BLaER1 treated with 17β-estradiol and CSF1 and Interleukin-3, amounts not matched to agents 10 nM and 100 nM (cell line): ENCODE data around the gene RAC2.

Experiments used
- H3K27ac ChIP-seq, 11 experiments: shearing (Covaris generic); formaldehyde crosslinking; 2 replicates each; pipeline ENCODE4 v1.8.1; 2022
- H3K27me3 ChIP-seq, 11 experiments: shearing (Covaris generic); formaldehyde crosslinking; 2 replicates each; pipeline ENCODE4 v1.8.1; 2022
- H3K36me3 ChIP-seq, 11 experiments: shearing (Covaris generic); formaldehyde crosslinking; 2 replicates each; pipeline ENCODE4 v1.8.1; 2022
- H3K4me1 ChIP-seq, 10 experiments: shearing (Covaris generic); formaldehyde crosslinking; 2 replicates each; pipeline ENCODE4 v1.8.1; 2022
- H3K4me2 ChIP-seq, 11 experiments: shearing (Covaris generic); formaldehyde crosslinking; 2 replicates each; pipeline ENCODE4 v1.8.1; 2022
- H3K4me3 ChIP-seq, 10 experiments: shearing (Covaris generic); formaldehyde crosslinking; 2 replicates each; pipeline ENCODE4 v1.8.1; 2022
- H3K9ac ChIP-seq, 11 experiments: shearing (Covaris generic); formaldehyde crosslinking; 2 replicates each; pipeline ENCODE4 v1.8.1; 2022
- H3K9me3 ChIP-seq, 11 experiments: shearing (Covaris generic); formaldehyde crosslinking; replicated peaks in 1 of 11; 2 replicates each; pipeline ENCODE4 v1.8.1; 2022
- H4K20me1 ChIP-seq, 11 experiments: shearing (Covaris generic); formaldehyde crosslinking; 2 replicates each; pipeline ENCODE4 v1.8.1; 2022
- Cebpa-rat ChIP-seq, 11 experiments: shearing (Covaris generic); IDR thresholded peaks; 2 replicates each; pipeline ENCODE4 v1.8.1; 2022

Gene RAC2

DNA sequence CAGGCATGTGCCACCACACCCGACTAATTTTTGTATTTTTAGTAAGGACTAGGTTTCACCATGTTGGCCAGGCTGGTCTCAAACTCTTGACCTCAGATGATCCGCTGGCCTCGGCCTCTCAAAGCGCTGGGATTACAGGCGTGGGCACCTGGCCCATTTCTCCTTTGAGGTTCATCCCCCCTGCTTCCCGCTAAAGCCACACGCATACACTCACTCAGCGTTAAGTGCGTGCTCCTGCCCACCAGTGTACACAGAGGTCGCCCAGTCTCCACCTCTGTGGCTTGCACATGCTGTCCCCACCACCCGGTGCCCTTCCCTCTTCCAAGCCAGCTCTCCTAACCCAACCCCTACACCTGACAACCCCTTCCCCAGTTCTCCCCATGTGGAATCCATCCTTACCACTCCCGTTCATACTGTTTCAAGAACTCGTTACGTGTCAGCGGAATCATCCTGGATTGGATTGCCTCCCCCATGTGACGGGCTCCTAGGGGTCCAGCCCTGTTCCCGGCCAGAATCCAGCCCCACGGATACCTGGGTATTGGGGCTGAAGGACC, 22.6 kb upstream of the RAC2 start:
- no peak for TF ChIP-seq Cebpa-rat (IDR thresholded peaks at IDR 0.05)
- Histone ChIP-seq H3K4me3 (peak overlapping the region in 8 of 10 experiments; percentile 40 to 69 (median 50); a peak in 11 of 20 replicates), H3K4me2 (peak overlapping the region; percentile 74 to 98 (median 83)), H4K20me1 (no peaks in the 10 kb centered on the region), H3K9ac (peak overlapping the region; percentile 45 to 82 (median 70); a peak in 20 of 22 replicates), H3K4me1 (peaks cover 27 to 54% (median 50%) of the 10 kb centered on the region in 10 experiments), H3K27ac (peak overlapping the region in 8 of 11 experiments; percentile 56 to 89 (median 72); a peak in 15 of 22 replicates), H3K9me3 (peaks cover 15 to 19% (median 17%) of the 10 kb centered on the region in 11 experiments), H3K27me3 (no peaks in the 10 kb centered on the region), H3K36me3 (peaks cover 0 to 6% (median 0%) of the 10 kb centered on the region in 11 experiments; a peak in 2 of 22 replicates)

DNA sequence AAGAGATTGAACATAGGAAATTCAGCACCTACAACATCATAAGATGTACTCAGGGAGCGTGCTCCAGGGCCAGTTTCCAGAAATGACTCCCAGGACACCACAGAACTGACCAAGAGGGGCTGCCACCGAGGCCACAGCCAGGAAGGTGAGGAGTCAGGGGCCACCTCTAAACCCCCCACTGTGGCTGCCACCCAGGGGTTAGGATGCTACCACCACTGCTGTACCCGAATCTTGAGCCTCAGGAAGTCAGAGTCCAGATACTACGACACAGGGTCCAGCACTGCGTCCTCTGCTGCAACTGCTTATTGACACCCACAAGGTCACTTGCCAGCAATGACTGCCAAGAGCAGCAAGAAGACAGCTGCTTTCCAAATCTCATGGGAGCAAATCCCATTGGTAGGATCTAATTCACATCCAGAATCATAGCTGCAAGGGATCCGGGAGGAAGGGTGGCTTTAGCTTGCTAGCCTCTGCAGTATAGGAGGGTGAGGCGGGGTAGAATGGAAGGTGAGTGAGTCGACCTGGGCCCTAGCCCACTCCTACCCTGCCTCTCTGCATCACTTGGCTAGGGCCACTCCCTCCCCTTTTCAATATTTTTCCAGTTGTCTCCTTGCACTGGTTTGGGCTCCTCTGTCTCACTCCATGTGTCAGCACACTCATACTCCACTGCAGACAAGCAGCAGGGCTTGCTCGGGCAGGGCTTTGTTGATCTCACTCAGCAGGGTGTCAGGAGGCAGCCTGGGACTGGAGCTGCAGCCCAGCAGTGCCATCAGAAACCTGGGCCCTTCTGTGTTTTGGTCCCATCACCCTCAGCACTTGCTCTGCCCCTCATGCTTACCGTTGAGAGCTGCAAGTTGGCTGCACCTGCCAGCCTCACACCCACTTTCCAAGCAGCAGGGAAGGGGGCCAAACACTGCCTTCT, 20.2 kb upstream of the RAC2 start:
- peaks cover 0 to 9% (median 0%) of the 10 kb centered on the region in 11 experiments; a peak in 4 of 22 replicates for H3K27me3 ChIP-seq
- no peak overlapping the region for H3K9ac ChIP-seq
- H4K20me1 ChIP-seq, result peaks cover 0 to 7% (median 0%) of the 10 kb centered on the region in 11 experiments; a peak in 1 of 22 replicates
- peaks cover 38 to 56% (median 48%) of the 10 kb centered on the region in 10 experiments for H3K4me1 ChIP-seq
- H3K4me3 ChIP-seq, result peak overlapping the region in 1 of 10 experiments; percentile 11; a peak in 1 of 20 replicates
- no peak for TF ChIP-seq Cebpa-rat (IDR thresholded peaks at IDR 0.05)
- peaks cover 15 to 19% (median 17%) of the 10 kb centered on the region in 11 experiments for H3K9me3 ChIP-seq
- H3K4me2 ChIP-seq, result peak overlapping the region in 6 of 11 experiments; percentile 8 to 34 (median 12); a peak in 3 of 22 replicates
- H3K36me3 ChIP-seq, result peaks cover 0 to 6% (median 0%) of the 10 kb centered on the region in 11 experiments; a peak in 2 of 22 replicates
- H3K27ac ChIP-seq, result no peak overlapping the region

DNA sequence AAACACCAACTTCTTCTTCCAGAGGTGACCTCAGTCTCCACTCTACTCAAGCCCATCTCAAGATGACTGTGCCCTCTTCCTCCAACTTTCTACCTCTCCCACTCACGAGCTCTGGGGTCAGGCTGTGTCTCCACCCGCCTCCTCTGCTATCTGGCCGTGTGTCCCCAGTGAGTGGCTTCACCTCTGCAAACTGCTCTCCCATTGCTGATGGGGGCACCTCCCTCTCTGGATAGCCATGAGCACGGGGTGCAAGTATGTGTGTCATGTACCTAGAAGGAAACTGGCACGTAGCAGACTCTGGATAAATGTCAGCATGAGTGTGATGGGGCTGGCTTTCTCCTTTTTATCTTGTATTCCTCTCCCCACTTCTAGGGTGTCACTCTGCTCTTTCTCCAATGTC, 18.3 kb upstream of the RAC2 start:
- H3K9me3 ChIP-seq, result peaks cover 15 to 19% (median 17%) of the 10 kb centered on the region in 11 experiments
- TF ChIP-seq Cebpa-rat (IDR thresholded peaks at IDR 0.05), result no peak

DNA sequence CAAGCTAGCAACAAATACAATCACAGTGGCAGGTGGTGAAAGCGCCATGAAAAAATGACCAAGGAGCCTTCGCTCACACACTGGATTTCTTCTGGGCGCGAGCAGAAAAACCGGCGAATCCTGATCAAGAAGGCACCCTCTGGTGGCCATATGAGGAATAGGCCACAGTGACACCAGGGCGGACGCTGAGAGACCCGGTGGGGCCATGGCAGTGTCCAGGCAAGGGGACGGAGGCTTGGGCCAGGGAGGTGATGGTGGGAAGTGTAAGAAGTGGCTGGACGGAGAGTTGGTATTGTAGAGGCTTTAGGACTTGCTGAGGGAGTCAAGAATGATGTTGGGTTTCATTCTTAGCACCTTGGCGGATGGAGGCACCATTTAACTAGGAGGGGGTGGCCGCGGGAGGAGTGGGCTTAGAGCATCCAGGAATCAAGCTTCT, 16.9 kb upstream of the RAC2 start:
- Histone ChIP-seq H3K36me3 (peaks cover 0 to 6% (median 0%) of the 10 kb centered on the region in 11 experiments; a peak in 2 of 22 replicates), H3K4me1 (peaks cover 23 to 48% (median 31%) of the 10 kb centered on the region in 10 experiments)

More for the DNA sequence above, 18.3 kb upstream of the RAC2 start:
- Histone ChIP-seq H3K4me3 (no peak overlapping the region), H3K27me3 (peaks cover 0 to 9% (median 0%) of the 10 kb centered on the region in 11 experiments; a peak in 4 of 22 replicates), H3K4me2 (no peak overlapping the region), H3K4me1 (peaks cover 31 to 56% (median 41%) of the 10 kb centered on the region in 10 experiments), H3K9ac (no peak overlapping the region), H4K20me1 (peaks cover 0 to 7% (median 0%) of the 10 kb centered on the region in 11 experiments; a peak in 1 of 22 replicates), H3K36me3 (peaks cover 0 to 6% (median 0%) of the 10 kb centered on the region in 11 experiments; a peak in 2 of 22 replicates), H3K27ac (no peak overlapping the region)

DNA sequence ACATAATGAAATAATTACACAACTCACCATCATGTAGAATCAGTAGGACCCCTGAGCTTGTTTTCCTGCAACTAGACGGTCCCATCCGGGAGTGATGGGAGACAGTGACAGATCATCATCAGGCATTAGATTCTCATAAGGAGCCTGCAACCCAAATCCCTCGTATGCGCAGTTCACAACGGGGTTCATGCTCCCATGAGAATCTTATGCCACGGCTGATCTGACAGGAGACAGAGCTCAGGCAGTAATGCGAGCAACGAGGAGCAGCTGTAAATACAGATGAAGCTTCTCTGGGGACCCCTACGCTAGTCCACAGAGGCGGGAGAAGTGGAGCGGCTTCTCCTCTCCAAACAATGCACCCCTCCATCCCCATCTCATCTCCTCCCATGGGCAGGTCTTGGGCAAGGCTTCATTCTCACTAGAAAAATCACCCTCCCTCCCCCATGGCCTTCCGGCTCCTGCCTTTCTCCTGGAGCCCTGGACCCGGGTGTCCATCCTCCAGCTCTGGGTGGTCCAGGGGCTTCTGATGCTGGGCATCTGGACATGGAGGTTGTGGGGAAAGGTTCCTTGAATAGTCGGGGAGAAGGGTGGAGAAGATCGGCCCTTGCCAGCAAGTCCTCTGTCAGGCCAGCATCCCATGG, 16.2 kb upstream of the RAC2 start:
- peak overlapping the region; percentile 67 to 89 (median 81) for H3K4me2 ChIP-seq
- H3K9ac ChIP-seq, result peak overlapping the region in 5 of 11 experiments; percentile 17 to 36 (median 24); a peak in 4 of 22 replicates
- H3K27ac ChIP-seq, result no peak overlapping the region
- H3K9me3 ChIP-seq, result peaks cover 15 to 19% (median 17%) of the 10 kb centered on the region in 11 experiments
- H3K4me1 ChIP-seq, result peaks cover 23 to 47% (median 34%) of the 10 kb centered on the region in 10 experiments
- peak overlapping the region in 1 of 10 experiments; percentile 21; a peak in 1 of 20 replicates for H3K4me3 ChIP-seq
- TF ChIP-seq Cebpa-rat (IDR thresholded peaks at IDR 0.05), result 0 out of 22 replicates have a peak, but pooled peaks of 1 of the 11 experiments have one; percentile 30
- H4K20me1 ChIP-seq, result peaks cover 0 to 7% (median 0%) of the 10 kb centered on the region in 11 experiments; a peak in 1 of 22 replicates
- peaks cover 0 to 6% (median 0%) of the 10 kb centered on the region in 11 experiments; a peak in 2 of 22 replicates for H3K36me3 ChIP-seq
- H3K27me3 ChIP-seq, result peaks cover 0 to 9% (median 0%) of the 10 kb centered on the region in 11 experiments; a peak in 4 of 22 replicates

More for the DNA sequence above, 16.9 kb upstream of the RAC2 start:
- Histone ChIP-seq H3K27me3 (peaks cover 0 to 9% (median 0%) of the 10 kb centered on the region in 11 experiments; a peak in 4 of 22 replicates), H4K20me1 (peaks cover 0 to 7% (median 0%) of the 10 kb centered on the region in 11 experiments; a peak in 1 of 22 replicates), H3K4me3 (no peak overlapping the region), H3K27ac (no peak overlapping the region), H3K9ac (peak overlapping the region in 4 of 11 experiments; percentile 19 to 36 (median 26); a peak in 1 of 22 replicates), H3K4me2 (peak overlapping the region; percentile 67 to 89 (median 81)), H3K9me3 (peaks cover 15 to 19% (median 17%) of the 10 kb centered on the region in 11 experiments)
- TF ChIP-seq Cebpa-rat (IDR thresholded peaks at IDR 0.05), result no peak

DNA sequence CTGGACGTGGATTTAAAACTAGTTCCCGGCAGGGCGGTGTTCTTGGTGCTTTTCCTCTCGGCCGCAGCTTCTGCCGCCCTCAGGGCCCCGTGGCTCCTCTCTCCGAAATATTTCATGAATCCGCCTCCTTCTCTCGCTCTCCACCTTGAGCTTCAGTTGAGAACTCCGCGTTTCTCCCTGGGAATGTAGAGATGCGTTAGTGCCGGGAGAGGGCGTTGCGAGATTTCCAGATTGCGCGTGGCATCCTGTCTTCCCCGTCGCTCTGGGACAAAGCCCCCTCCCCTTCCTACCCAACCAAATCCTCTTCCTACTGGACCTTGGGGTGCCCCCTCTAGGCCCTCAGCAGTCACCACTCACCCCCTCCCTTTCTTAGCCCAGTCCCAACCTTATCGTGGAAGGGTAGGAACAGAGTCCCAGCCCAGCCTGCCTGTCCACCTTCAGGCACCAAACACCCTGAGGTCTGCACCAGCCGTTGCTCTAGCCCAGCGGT, 15.5 kb upstream of the RAC2 start:
- H3K27ac ChIP-seq, result no peak overlapping the region
- peaks cover 23 to 44% (median 33%) of the 10 kb centered on the region in 10 experiments for H3K4me1 ChIP-seq
- H3K27me3 ChIP-seq, result peaks cover 0 to 9% (median 0%) of the 10 kb centered on the region in 11 experiments; a peak in 4 of 22 replicates
- peaks cover 0 to 6% (median 0%) of the 10 kb centered on the region in 11 experiments; a peak in 2 of 22 replicates for H3K36me3 ChIP-seq
- peak overlapping the region; percentile 67 to 89 (median 81) for H3K4me2 ChIP-seq
- H4K20me1 ChIP-seq, result peaks cover 0 to 7% (median 0%) of the 10 kb centered on the region in 11 experiments; a peak in 1 of 22 replicates
- H3K9me3 ChIP-seq, result peaks cover 11 to 15% (median 13%) of the 10 kb centered on the region in 11 experiments
- peak overlapping the region in 3 of 10 experiments; percentile 20 to 31 (median 20); a peak in 2 of 20 replicates for H3K4me3 ChIP-seq
- peak overlapping the region in 7 of 11 experiments; percentile 2 to 45 (median 20); a peak in 7 of 22 replicates for H3K9ac ChIP-seq
- TF ChIP-seq Cebpa-rat (IDR thresholded peaks at IDR 0.05), result no peak

DNA sequence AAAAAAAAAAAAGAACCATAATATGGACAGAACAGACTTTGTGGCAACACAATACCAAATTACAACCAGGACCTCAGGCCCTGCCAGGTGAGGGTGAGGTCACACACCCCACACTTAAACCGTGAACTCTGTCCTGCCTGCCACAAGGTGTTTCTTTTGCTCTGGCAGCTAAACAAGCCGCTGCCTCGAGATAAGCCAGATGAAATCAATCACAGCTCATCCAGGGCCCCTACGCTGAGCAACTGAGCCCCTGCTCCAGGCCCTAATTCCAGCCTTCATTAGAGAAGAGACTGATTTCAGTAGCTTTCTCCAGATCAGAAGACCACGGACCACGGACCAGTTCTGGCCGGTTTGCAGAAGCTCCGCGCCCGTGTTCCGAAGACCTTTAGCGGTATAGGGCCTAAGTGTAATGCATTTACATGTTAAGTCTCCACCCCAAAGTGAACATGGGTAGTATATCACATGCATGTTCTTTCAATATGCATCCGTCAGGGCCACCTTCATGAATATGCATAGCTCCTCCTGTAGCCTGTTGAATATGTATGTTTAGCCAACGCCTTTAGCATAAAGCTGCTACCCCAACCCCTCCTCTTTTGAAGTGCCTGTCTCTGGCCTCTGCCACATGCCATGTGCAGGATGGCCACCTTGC, 14.8 kb upstream of the RAC2 start:
- Histone ChIP-seq H3K4me1 (peaks cover 23 to 42% (median 32%) of the 10 kb centered on the region in 10 experiments), H3K4me3 (no peak overlapping the region), H3K27ac (no peak overlapping the region), H4K20me1 (peaks cover 0 to 7% (median 0%) of the 10 kb centered on the region in 11 experiments; a peak in 1 of 22 replicates), H3K9ac (peak overlapping the region in 5 of 11 experiments; percentile 2 to 45 (median 32); a peak in 2 of 22 replicates), H3K27me3 (peaks cover 0 to 9% (median 0%) of the 10 kb centered on the region in 11 experiments; a peak in 4 of 22 replicates), H3K4me2 (peak overlapping the region; percentile 67 to 89 (median 81)), H3K9me3 (peaks cover 4 to 8% (median 6%) of the 10 kb centered on the region in 11 experiments), H3K36me3 (peaks cover 0 to under 1% (median 0%) of the 10 kb centered on the region in 11 experiments; a peak in 1 of 22 replicates)
- no peak for TF ChIP-seq Cebpa-rat (IDR thresholded peaks at IDR 0.05)
